ENCODE measurements around the gene HS6ST3.
A peak's percentile ranks its signal among the peaks of the same experiment; 100 is the strongest.

The HS6ST3 gene

DNA sequence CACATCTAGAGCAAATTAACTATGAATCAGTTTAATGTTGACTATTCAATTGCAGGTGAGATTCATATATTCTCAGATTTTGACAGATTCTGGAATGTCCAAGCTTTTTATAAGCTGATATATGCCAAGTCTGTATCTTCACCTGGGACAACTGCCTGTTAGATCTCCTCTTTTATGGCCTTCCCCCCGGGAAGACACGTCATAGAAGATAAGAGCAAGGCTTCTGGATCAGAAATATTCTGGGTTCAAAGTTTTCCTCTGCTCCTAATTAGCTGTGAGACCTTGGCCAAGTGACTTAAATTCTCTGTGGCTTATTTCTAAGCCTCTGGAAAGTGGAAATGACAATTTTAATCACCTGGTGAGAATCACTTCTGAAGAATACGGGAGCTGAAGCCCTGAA is 716.8 kb downstream of the HS6ST3 start:
- no peak for DNase-seq

GRCh38 chr13:96809366-96810096 is 719.6 kb downstream of the HS6ST3 start:
- no peak for DNase-seq

GRCh38 chr13:96810104-96810503 is 720.2 kb downstream of the HS6ST3 start:
- DNase-seq = peak in 1 of 2 experiments; percentile 5

DNA sequence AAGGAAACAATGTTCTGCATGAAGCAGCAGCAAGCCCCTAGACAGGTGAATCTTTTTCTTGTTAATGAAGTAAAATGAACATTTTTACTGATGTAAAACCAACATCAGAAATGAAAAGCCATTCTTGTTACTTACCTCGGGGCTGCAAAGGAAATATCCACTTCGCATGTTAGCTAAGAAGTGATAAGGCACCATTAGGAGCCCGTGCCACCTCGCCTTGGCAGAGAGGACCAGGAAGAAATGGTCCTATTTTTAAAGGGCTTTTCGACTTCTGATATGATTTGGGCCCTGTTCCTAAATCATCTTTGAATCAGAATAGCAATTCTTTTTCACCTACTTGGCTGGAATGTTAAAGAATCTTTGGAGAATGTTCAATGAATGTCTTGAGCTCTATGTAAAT is 721.1 kb downstream of the HS6ST3 start:
- no peak for DNase-seq

- no peak for DNase-seq
Observed at GRCh38 chr13:96816261-96816660, 726.4 kb downstream of the HS6ST3 start.

- DNase-seq = no peak
Observed at GRCh38 chr13:96816874-96817273, 727.0 kb downstream of the HS6ST3 start.

DNA sequence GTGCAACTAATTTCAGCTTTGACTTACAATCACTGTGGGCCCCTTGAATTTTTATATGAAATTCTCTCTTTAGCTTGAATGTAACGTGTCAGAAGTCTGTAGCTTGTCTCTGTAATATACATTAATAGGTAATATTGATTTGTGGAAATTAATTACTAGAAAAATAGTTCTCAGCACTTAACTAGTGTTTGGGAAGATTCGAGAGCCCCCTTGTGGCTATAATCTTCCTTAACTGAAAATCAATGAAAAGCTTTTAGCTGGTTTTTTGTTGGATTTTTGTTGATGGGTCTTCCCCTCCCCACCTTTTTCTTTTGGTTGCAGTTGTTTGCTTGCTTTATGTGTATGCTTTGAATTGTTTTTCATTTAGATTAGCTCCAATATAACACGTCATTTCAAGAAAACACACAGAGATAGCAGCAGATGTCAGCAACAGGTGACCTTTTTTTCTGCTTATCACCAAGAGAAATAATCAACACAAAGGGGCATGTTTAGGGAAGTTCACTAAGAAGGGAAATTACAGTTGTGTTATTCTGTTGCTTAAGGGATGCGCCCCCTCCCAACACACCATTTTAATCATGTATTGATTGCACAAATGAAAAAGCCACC is 727.5 kb downstream of the HS6ST3 start:
- DNase-seq = peak; percentile 15 to 24

GRCh38 chr13:96819375-96819774 is 729.5 kb downstream of the HS6ST3 start:
- no peak for DNase-seq

GRCh38 chr13:96821381-96821780 is 731.5 kb downstream of the HS6ST3 start:
- DNase-seq = no peak

DNA sequence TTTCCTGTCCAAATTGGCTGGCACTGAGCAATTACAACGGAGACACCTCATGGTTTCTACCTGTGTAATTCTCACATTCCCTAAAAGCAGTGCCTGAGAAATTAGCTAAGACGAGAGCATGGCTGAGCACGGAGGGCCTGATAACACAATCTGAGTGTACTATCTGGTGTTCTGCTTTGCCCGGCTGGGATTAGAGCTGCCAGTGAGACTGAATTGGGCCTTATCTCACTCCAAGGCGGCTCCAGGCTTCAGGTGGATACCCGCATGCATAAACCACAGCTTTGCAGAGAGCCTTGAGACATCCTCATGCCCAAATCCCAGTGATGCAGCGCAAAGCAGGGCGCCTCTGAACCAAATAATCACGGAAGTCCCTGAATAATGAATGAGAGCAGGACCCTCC is 732.1 kb downstream of the HS6ST3 start:
- DNase-seq = no peak

DNA sequence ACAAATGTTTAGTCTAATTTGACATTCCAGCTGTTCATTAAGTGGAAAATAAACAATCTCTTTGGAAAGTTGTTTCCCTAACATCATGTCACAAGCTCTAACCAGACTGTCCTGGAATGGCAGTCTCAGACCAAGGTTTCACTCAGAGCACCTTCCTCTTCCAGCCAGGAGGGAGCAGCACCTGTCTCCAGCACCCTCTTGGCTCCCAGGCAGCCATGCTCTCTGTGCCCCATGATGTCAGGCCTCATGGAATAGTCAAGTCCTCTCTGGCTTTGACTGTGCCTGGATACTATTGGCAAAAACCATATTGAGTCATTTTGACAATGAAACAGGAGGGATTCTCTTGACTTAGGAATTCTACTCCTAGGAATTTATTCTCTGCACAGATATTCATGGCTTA is 733.0 kb downstream of the HS6ST3 start:
- DNase-seq = peak; percentile 18 to 64

DNA sequence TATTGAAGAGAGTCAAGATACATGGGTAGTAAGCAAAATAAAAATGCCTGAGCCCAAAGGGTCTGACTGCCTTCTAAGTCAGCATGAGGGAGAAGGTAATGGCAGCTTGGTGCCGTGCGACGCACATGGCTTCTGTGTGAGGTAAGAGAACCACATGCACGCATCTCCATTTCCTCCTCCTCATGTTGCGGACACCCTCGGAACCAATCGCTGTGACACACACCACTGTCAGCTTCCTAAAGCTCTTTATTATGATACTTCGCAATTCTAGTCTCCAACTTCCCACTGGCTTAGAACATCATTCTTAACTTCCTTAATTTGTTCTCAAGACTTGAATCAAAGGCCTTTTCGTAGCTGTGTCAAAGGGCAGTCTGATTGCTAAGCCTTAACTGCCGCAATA is 734.2 kb downstream of the HS6ST3 start:
- DNase-seq = no peak

DNA sequence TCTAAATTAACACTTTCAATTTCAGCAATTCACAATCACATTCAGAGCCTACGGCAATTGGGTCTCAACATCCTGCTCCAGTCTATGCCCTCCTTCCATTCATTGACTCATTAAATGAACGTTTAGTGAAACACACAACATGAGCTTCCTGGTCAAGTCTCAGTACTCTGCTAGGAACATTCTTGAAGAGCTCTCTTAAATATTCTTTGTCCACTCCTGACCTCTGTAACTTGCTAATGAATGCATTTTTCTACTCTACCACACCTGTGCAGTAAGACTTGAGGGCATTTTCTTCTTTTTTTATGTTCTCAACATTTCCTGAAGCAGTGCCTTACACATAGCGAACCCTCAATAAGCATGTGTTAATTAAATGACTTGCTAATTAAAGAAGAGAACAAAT is 735.7 kb downstream of the HS6ST3 start:
- no peak for DNase-seq

DNA sequence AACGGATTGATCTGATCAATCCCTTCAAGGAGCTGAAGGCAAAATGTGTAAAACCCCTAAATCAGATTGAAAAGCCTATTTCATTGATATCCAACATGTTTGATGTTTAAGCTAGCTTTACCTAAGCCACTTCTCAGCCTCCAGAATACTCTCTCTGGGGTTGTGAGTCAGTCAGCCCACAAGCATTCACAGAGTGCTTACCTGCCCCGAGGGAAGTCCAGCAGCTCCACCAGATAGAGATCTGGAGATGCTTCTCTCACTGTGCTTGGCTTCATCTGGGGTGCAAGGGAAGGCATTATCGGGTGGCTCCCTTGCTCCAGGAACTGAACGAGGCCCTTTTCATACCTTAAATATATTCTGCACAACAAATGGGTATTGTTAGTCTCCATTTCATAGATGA is 744.7 kb downstream of the HS6ST3 start:
- DNase-seq = no peak

DNA sequence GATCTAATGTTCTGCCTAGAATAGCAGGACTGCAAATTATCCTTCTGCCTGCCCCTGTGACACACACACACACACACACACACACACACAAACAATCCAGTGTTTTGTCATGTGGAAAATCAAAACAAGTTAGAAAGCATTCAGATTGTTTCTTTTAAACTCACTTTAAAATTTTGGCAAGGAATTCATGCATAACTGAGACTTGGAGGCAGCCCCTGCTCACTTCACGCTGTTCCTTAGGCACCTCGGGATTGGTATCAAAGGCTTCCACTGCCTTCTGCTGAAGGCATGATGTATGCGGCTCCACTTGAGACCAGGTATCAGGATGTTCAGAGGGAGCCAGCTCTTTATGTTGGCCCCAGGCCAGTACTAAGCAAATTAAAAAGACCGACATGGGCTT is 745.6 kb downstream of the HS6ST3 start:
- no peak for DNase-seq

DNA sequence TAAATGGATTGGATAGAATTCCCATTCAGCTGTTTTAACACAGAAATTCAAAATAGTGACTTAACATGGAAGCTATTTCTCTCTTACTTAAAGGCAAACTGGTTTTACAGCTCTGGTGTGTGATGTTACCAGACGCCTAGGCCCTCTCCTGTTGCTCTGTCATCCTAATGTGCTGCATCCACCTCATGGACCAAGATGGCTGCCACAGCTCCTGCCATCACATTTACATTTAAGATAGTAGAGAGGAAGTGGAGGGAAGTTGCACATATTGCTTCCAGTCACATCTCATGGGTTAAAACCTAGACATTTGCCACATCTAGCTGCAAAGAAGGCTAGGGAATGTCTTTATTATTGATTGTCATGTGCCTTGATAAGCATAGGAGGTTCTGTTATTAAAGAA is 746.8 kb downstream of the HS6ST3 start:
- DNase-seq = no peak

- DNase-seq = no peak
Observed at GRCh38 chr13:96837809-96838208, 747.9 kb downstream of the HS6ST3 start.

- peak in 1 of 2 experiments; percentile 37 for DNase-seq
Observed at GRCh38 chr13:96844195-96844594, 754.3 kb downstream of the HS6ST3 start.

- DNase-seq = peak; percentile 59 to 88
Observed at GRCh38 chr13:96844616-96845015, 754.7 kb downstream of the HS6ST3 start.

- DNase-seq = no peak
Observed at GRCh38 chr13:96848286-96848685, 758.4 kb downstream of the HS6ST3 start.

- DNase-seq = no peak
Observed at GRCh38 chr13:96849091-96849490, 759.2 kb downstream of the HS6ST3 start.

DNA sequence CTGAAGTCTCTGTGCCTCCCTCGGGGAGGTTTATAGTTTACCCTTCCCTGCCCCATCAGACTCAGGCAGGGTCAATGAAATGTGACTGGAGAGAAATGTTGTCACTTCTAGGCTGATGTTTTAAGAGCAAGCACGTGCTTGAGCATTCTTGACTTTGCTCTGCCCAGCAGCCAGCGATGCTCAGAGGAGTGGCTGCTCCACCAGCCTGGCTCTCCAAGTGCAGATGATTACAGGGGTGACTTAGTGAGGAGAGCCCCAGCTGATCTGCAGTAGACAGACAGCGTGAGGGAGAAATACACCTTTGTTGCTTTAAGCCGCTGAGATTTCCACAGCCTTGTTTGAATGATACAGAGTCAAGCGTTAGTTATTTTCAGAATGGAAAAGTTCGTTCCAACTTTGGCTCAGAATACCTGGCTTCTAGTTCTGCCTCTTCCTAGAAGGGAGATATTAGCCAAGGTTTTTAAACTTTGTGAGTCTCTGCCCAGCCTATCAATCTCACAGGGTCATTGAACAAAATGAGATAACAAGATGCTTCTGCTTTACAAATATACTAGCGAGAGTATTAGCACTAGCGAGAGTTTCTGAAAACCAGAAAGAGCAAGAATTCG is 760.7 kb downstream of the HS6ST3 start:
- DNase-seq = no peak

GRCh38 chr13:96851856-96852445 is 762.0 kb downstream of the HS6ST3 start:
- DNase-seq = peak in 1 of 2 experiments; percentile 38

Data from NCI-H2081 (cell line).